KMS-11 (cell line): Measurements from ENCODE around the gene SIAE.
A peak's percentile ranks its signal among the peaks of the same experiment; 100 is the strongest.

Experiments used
- H2AFZ ChIP-seq: fragments of 200-600 bp; sonication (generic); 2 replicates; pipeline ENCODE4 v1.6.1; 2016; ENCODE audit warnings: antibody characterized with exemption, mixed run types, low read depth
- H3K27ac ChIP-seq: fragments of 200-600 bp; sonication (generic); 2 replicates; pipeline ENCODE4 v1.6.1; 2016; ENCODE audit warnings: mild to moderate bottlenecking, mixed run types
- H3K27me3 ChIP-seq: fragments of 200-600 bp; sonication (generic); 2 replicates; pipeline ENCODE4 v1.6.1; 2017; ENCODE audit warnings: mild to moderate bottlenecking, low read depth, mixed run types, moderate library complexity; ENCODE audit not compliant: insufficient read depth
- H3K36me3 ChIP-seq: fragments of 200-600 bp; sonication (generic); 2 replicates; pipeline ENCODE4 v1.6.1; 2017; ENCODE audit warnings: mild to moderate bottlenecking, mixed run types; ENCODE audit not compliant: insufficient read depth
- H3K4me1 ChIP-seq: fragments of 200-600 bp; sonication (generic); 2 replicates; pipeline ENCODE4 v1.6.1; 2016; ENCODE audit warnings: mild to moderate bottlenecking, low read depth, mixed run types; ENCODE audit not compliant: poor library complexity, severe bottlenecking
- H3K4me2 ChIP-seq: fragments of 200-600 bp; sonication (generic); 2 replicates; pipeline ENCODE4 v1.7.0; 2016; ENCODE audit warnings: mild to moderate bottlenecking, mixed run types
- H3K4me3 ChIP-seq: fragments of 200-600 bp; sonication (generic); IDR thresholded peaks from 2 replicates; pipeline ENCODE4 v1.6.1; 2017; ENCODE audit warnings: low read depth, low read length, mixed read lengths; ENCODE audit not compliant: insufficient read depth
- H3K79me2 ChIP-seq: fragments of 200-600 bp; sonication (generic); 2 replicates; pipeline ENCODE4 v1.6.1; 2016; ENCODE audit warnings: low read depth, mixed run types; ENCODE audit not compliant: insufficient read depth
- H3K9ac ChIP-seq: fragments of 200-600 bp; sonication (generic); 2 replicates; pipeline ENCODE4 v1.6.1; 2016; ENCODE audit warnings: mild to moderate bottlenecking, mixed run types
- H4K20me1 ChIP-seq: fragments of 200-600 bp; sonication (generic); 2 replicates; pipeline ENCODE4 v1.6.1; 2016; ENCODE audit warnings: mild to moderate bottlenecking, mixed run types; ENCODE audit not compliant: insufficient read depth
- TF ChIP-seq, protein P1 (sequence below): fragments of 200-600 bp; sonication (generic); conservative IDR thresholded peaks from 2 replicates; pipeline ENCODE4 v1.6.1; 2017; ENCODE audit warnings: low read depth, mild to moderate bottlenecking, antibody characterized with exemption, low read length, moderate library complexity, mixed read lengths

The SIAE gene

DNA sequence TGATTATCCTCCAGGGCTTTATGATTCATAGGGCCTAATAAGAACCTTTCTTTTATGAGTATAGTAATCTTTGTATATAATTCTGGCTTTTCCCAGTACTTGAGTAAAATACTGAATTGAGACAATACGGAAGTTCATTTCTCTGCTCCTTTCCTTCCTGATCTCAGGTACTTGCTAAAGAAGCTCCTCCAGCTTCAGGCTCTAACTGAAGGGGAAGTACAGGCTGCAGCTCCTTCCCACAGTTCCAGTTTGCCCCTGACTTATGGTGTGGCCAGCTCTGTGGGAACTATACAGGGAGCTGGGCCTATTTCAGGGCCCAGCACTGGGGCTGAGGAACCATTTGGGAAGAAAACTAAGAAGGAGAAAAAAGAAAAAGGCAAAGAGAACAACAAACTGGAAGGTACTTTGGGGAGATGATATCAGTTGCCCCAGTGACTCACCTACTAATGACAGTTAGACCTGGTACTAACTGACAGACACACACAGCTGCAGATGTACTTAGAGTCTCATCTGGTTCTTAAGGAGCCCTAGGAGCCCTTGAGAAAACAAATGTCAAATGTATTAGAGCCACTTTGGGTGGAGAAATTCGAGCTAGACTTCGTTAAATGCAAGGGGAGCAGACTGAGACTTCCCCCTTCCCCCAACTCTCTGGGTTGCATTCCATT lies 47.9 kb downstream of the SIAE start:
- Histone ChIP-seq H3K4me2 (no peak overlapping the region), H2AFZ (no peak overlapping the region), H3K79me2 (peaks cover 21% of the 10 kb centered on the region; the same call in 1 of the 2 replicates), H3K36me3 (no peaks in the 10 kb centered on the region), H3K9ac (no peak overlapping the region), H3K4me1 (peaks cover 6% of the 10 kb centered on the region), H4K20me1 (no peaks in the 10 kb centered on the region), H3K27ac (no peak overlapping the region), H3K4me3 (no peak overlapping the region), H3K27me3 (no peaks in the 10 kb centered on the region)
- TF ChIP-seq, protein P1, sequence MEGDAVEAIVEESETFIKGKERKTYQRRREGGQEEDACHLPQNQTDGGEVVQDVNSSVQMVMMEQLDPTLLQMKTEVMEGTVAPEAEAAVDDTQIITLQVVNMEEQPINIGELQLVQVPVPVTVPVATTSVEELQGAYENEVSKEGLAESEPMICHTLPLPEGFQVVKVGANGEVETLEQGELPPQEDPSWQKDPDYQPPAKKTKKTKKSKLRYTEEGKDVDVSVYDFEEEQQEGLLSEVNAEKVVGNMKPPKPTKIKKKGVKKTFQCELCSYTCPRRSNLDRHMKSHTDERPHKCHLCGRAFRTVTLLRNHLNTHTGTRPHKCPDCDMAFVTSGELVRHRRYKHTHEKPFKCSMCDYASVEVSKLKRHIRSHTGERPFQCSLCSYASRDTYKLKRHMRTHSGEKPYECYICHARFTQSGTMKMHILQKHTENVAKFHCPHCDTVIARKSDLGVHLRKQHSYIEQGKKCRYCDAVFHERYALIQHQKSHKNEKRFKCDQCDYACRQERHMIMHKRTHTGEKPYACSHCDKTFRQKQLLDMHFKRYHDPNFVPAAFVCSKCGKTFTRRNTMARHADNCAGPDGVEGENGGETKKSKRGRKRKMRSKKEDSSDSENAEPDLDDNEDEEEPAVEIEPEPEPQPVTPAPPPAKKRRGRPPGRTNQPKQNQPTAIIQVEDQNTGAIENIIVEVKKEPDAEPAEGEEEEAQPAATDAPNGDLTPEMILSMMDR, result no peak

DNA sequence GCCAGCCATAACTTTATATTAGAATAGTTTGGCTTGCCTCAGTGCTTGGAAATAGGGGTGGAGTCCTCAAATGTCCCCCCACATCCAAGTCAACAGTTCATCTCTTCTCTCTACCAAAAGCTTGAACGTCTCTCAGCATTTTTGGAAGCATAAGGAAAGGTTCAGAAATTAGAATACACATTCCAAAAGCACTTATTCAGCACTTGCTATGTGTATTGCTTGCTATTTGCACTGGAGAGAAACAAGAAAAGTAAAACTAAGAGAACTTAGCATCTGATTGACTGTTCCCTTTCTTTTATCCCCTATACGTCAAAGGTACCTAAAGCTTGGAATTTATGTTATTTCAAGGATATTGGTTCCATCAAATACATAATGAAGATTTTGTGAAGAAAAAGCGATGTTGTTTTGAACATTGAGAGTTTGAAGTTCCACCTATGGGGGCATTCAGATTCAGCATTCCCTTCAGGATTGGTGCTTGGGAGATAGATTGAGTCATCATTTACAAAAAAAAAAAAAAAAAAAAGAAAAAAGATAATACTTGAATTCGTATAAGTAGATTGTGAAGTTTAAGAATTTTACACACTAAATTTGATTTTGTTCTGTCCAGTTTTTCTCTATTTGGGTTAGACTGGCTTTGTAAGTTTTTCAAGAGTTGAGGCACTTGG lies 49.5 kb downstream of the SIAE start:
- no peaks in the 10 kb centered on the region for H3K36me3 ChIP-seq
- H2AFZ ChIP-seq, result no peak overlapping the region
- peaks cover 6% of the 10 kb centered on the region for H3K4me1 ChIP-seq
- H3K27ac ChIP-seq, result no peak overlapping the region
- peak overlapping the region; percentile 87 for H3K4me2 ChIP-seq
- no peaks in the 10 kb centered on the region for H3K27me3 ChIP-seq
- no peak overlapping the region for H3K4me3 ChIP-seq
- H3K79me2 ChIP-seq, result peaks cover 21% of the 10 kb centered on the region; the same call in 1 of the 2 replicates
- H4K20me1 ChIP-seq, result no peaks in the 10 kb centered on the region
- H3K9ac ChIP-seq, result peak overlapping the region; percentile 86; the same call in 1 of the 2 replicates
- TF ChIP-seq, protein P1, result no peak

DNA sequence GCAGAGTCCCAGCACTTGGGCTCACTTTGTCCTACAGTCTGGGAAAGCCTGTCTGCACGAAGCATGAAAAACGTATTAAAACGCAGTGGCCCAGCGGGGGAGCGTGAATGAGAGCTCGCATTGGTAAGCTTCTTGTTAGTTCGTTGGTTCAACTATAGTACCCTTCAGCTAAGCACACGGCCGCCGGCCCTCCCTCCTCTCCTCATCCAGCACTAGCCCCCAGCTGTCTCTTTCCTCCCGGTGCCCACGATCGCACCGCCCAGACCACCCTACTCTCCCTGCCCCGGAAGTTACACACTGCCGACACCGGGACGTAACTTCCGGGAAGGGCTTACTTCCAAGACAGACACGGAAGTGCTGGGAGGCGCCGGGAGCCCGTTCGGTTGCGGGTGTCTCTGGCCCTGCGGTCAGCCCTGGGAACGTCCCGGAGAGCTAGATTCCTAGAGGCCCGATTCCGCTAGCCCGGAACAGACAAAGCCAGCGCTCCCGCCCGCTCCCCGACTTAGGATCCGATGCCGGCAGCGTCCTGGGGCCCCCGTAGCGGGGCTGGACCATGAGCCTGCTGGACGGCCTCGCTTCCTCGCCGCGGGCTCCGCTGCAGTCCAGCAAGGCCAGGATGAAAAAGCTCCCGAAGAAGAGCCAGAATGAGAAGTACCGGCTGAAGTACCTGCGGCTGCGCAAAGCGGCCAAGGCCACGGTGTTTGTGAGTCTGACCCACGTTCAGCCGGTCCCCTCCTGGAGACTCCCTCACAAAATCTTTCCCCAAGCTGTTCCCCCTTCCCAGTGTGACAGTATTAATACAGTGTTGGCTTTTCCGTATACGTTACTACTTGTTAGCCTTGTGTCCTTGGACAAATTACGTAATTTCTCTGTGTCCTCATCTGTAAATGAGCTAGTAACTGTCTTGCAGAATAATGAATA lies 50.7 kb downstream of the SIAE start, which contains the start of gene TBRG1:
TBRG1 (plus strand) TSS at position 334 of the 921 bp plus-strand sequence; CDS start at position 554, 220 bp downstream.
- Histone ChIP-seq H3K4me1 (peaks cover 6% of the 10 kb centered on the region), H3K27me3 (no peaks in the 10 kb centered on the region), H2AFZ (peak within 1 kb of the TSS; percentile 87), H3K27ac (peak within 1 kb of the TSS; percentile 70), H3K79me2 (peaks cover 21% of the 10 kb centered on the region; the same call in 1 of the 2 replicates), H4K20me1 (no peaks in the 10 kb centered on the region), H3K4me2 (peak within 1 kb of the TSS; percentile 87), H3K4me3 (no peak within 1 kb of the TSS), H3K9ac (peak within 1 kb of the TSS; percentile 86), H3K36me3 (no peaks in the 10 kb centered on the region)
- TF ChIP-seq, protein P1, result no peak

DNA sequence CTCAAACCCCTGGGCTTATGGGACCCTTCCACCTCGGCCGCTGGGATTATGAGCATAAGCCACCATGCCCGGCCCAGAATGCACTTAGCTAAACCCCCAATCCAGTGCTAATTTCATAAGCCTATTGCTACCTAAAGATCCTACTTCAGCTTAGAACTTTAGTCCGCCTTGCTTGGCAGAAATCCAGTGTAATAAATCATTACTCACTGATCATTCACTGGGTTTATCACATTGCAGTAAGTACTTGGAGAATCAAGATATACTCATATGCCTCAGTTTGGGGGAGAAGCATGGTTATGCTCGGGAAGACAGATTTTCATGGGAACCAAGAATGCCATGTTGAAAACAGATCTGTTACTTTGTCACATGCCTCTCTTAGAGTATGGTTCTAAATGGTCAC lies 54.7 kb downstream of the SIAE start:
- no peak overlapping the region for H2AFZ ChIP-seq
- no peaks in the 10 kb centered on the region for H3K27me3 ChIP-seq
- H3K9ac ChIP-seq, result no peak overlapping the region
- H3K27ac ChIP-seq, result no peak overlapping the region
- H3K36me3 ChIP-seq, result no peaks in the 10 kb centered on the region
- H3K4me3 ChIP-seq, result no peak overlapping the region
- H3K4me2 ChIP-seq, result no peak overlapping the region
- H3K4me1 ChIP-seq, result peaks cover 3% of the 10 kb centered on the region
- peaks cover 10% of the 10 kb centered on the region; the same call in 1 of the 2 replicates for H3K79me2 ChIP-seq
- TF ChIP-seq, protein P1, result no peak
- H4K20me1 ChIP-seq, result no peaks in the 10 kb centered on the region
